H9 (cell line): ENCODE measurements around the gene COTL1. TPM values are rescaled to one million over a fixed set of nuclear protein-coding genes. Genes with fewer than 3 reads are reported as not detected.

Source experiments
- DNase-seq: peaks from one replicate; pipeline ENCODE4 v3.0.0-alpha.2; 2017
- H2AFZ ChIP-seq: one replicate; pipeline ENCODE4 v1.6.1; 2013; ENCODE audit warnings: mild to moderate bottlenecking, low read length, control low read depth, moderate library complexity
- H2AK5ac ChIP-seq: 2 replicates; pipeline ENCODE4 v1.6.1; 2013; ENCODE audit warnings: low read length, control low read depth, mixed read lengths; ENCODE audit not compliant: insufficient read length
- H2BK120ac ChIP-seq: one replicate; pipeline ENCODE4 v1.6.1; 2013; ENCODE audit warnings: low read depth, mild to moderate bottlenecking, low read length, control low read depth, inconsistent platforms; ENCODE audit not compliant: poor library complexity, severe bottlenecking
- H2BK12ac ChIP-seq: 2 replicates; pipeline ENCODE4 v1.6.1; 2013; ENCODE audit warnings: low read length, control low read depth, mixed read lengths, low read depth; ENCODE audit not compliant: insufficient read length
- H2BK15ac ChIP-seq: 2 replicates; pipeline ENCODE4 v1.6.1; 2013; ENCODE audit warnings: low read depth, low read length, control low read depth
- H2BK20ac ChIP-seq: one replicate; pipeline ENCODE4 v1.6.1; 2013; ENCODE audit warnings: low read depth, mild to moderate bottlenecking, low read length, control low read depth, inconsistent platforms; ENCODE audit not compliant: poor library complexity, severe bottlenecking
- H2BK5ac ChIP-seq: 2 replicates; pipeline ENCODE4 v1.6.1; 2013; ENCODE audit warnings: low read length, control low read depth, mixed read lengths; ENCODE audit not compliant: insufficient read length
- H3K14ac ChIP-seq: 2 replicates; pipeline ENCODE4 v1.6.1; 2013; ENCODE audit warnings: low read length, control low read depth; ENCODE audit not compliant: insufficient read depth
- H3K18ac ChIP-seq: 2 replicates; pipeline ENCODE4 v1.6.1; 2013; ENCODE audit warnings: low read depth, mild to moderate bottlenecking, mixed read lengths, low read length, control low read depth; ENCODE audit not compliant: insufficient read length
- H3K23ac ChIP-seq: 2 replicates; pipeline ENCODE4 v1.6.1; 2013; ENCODE audit warnings: low read length, control low read depth, mixed read lengths, low read depth; ENCODE audit not compliant: insufficient read length
- H3K23me2 ChIP-seq: 2 replicates; pipeline ENCODE4 v1.6.1; 2013; ENCODE audit warnings: low read depth, mild to moderate bottlenecking, mixed read lengths, low read length, control low read depth; ENCODE audit not compliant: insufficient read length, poor library complexity, severe bottlenecking
- H3K27ac ChIP-seq: 2 replicates; pipeline ENCODE4 v1.5.1; 2013; ENCODE audit warnings: low read length, control low read depth, mixed read lengths, low read depth; ENCODE audit not compliant: insufficient read length
- H3K27me3 ChIP-seq: 2 replicates; pipeline ENCODE4 v1.6.1; 2013; ENCODE audit warnings: low read length, control low read depth, inconsistent platforms; ENCODE audit not compliant: insufficient read depth
- H3K4ac ChIP-seq: 2 replicates; pipeline ENCODE4 v1.6.1; 2013; ENCODE audit warnings: low read depth, mild to moderate bottlenecking, control low read depth, inconsistent platforms, low read length, moderate library complexity
- H3K4me1 ChIP-seq: 2 replicates; pipeline ENCODE4 v1.6.1; 2013; ENCODE audit warnings: low read length, control low read depth, inconsistent platforms; ENCODE audit not compliant: insufficient read depth
- H3K4me2 ChIP-seq: 2 replicates; pipeline ENCODE4 v1.6.1; 2013; ENCODE audit warnings: low read length, control low read depth, mixed read lengths; ENCODE audit not compliant: insufficient read length, insufficient read depth
- H3K56ac ChIP-seq: 2 replicates; pipeline ENCODE4 v1.6.1; 2013; ENCODE audit warnings: low read depth, mild to moderate bottlenecking, mixed read lengths, low read length, control low read depth; ENCODE audit not compliant: insufficient read length
- H3K79me1 ChIP-seq: 2 replicates; pipeline ENCODE4 v1.6.1; 2013; ENCODE audit warnings: low read depth, mild to moderate bottlenecking, moderate library complexity, low read length, control low read depth, inconsistent platforms; ENCODE audit not compliant: insufficient read depth, poor library complexity, severe bottlenecking
- H3K79me2 ChIP-seq: 2 replicates; pipeline ENCODE4 v1.6.1; 2013; ENCODE audit warnings: low read length, control low read depth, inconsistent platforms; ENCODE audit not compliant: insufficient read depth
- H3K9ac ChIP-seq: 2 replicates; pipeline ENCODE4 v1.6.1; 2013; ENCODE audit warnings: low read length, control low read depth, mixed read lengths; ENCODE audit not compliant: insufficient read length; ENCODE audit errors: extremely low read depth
- H3K9me3 ChIP-seq: one replicate; pipeline ENCODE4 v1.6.1; 2013; ENCODE audit warnings: low read depth, low read length, inconsistent platforms; ENCODE audit not compliant: control insufficient read depth
- H3T11ph ChIP-seq: one replicate; pipeline ENCODE4 v1.6.1; 2013; ENCODE audit warnings: mild to moderate bottlenecking, low read length, control low read depth, inconsistent platforms
- H4K20me1 ChIP-seq: one replicate; pipeline ENCODE4 v1.6.1; 2013; ENCODE audit not compliant: control insufficient read depth, insufficient read length, insufficient read depth
- H4K5ac ChIP-seq: 2 replicates; pipeline ENCODE4 v1.6.1; 2013; ENCODE audit warnings: low read depth, mild to moderate bottlenecking, mixed read lengths, low read length, control low read depth; ENCODE audit not compliant: insufficient read length
- H4K8ac ChIP-seq: replicated peaks from 2 replicates; pipeline ENCODE4 v1.6.1; 2013; ENCODE audit warnings: low read length, control low read depth, mixed read lengths, low read depth; ENCODE audit not compliant: insufficient read length
- H4K91ac ChIP-seq: 2 replicates; pipeline ENCODE4 v1.6.1; 2013; ENCODE audit warnings: low read depth, mild to moderate bottlenecking, moderate library complexity, mixed read lengths, low read length, control low read depth; ENCODE audit not compliant: insufficient read length
- H3K27ac Mint-ChIP-seq, 3 experiments: 2 replicates in 2 of 3; 3 replicates in 1 of 3; pipeline ENCODE4 v1.8.0; 2020 to 2021; ENCODE audit warnings: mixed read lengths in 3 of 3, mild to moderate bottlenecking in 1 of 3, moderate library complexity in 1 of 3
- H3K27me3 Mint-ChIP-seq: 2 replicates; pipeline ENCODE4 v1.8.0; 2021; ENCODE audit warnings: low read depth, mild to moderate bottlenecking, moderate library complexity, mixed read lengths
- H3K36me3 Mint-ChIP-seq, 3 experiments: 2 replicates in 2 of 3; 3 replicates in 1 of 3; pipeline ENCODE4 v1.8.0; 2020 to 2021; ENCODE audit warnings: low read depth in 3 of 3, mixed read lengths in 3 of 3; ENCODE audit not compliant: insufficient read depth in 1 of 3
- H3K4me1 Mint-ChIP-seq, 2 experiments: 2 replicates each; pipeline ENCODE4 v1.8.0; 2020; ENCODE audit warnings: mixed read lengths in 2 of 2
- H3K4me3 Mint-ChIP-seq, 2 experiments: 2 replicates in 1 of 2; 3 replicates in 1 of 2; pipeline ENCODE4 v1.8.0; 2020 to 2021; ENCODE audit warnings: mild to moderate bottlenecking in 2 of 2, mixed read lengths in 2 of 2, moderate library complexity in 1 of 2
- H3K9me3 Mint-ChIP-seq, 2 experiments: 2 replicates in 1 of 2; 3 replicates in 1 of 2; pipeline ENCODE4 v1.8.0; 2020; ENCODE audit warnings: mild to moderate bottlenecking in 2 of 2, mixed read lengths in 2 of 2, moderate library complexity in 1 of 2
- CTCF ChIP-seq: fragments of 200-600 bp; sonication (generic); conservative IDR thresholded peaks from 3 replicates; pipeline ENCODE4 v1.8.0; 2021; ENCODE audit warnings: antibody characterized with exemption, mild to moderate bottlenecking
- WGBS: extraction: QIAGEN DNeasy Blood & Tissue Kit; methylation state at CpG from one replicate; pipeline ENCODE4 v1.1.7; 2013; ENCODE audit warnings: missing lambda C conversion rate, low lambda C conversion rate, mixed read lengths; ENCODE audit not compliant: insufficient read length; ENCODE audit errors: extremely low coverage; 5-methylcytosine and 5-hydroxymethylcytosine counted together
- total RNA-seq: library from RNA; stranded (reverse); gene quantifications from 2 replicates; pipeline ENCODE4 v1.2.1, GENCODE V29; 2021

Gene COTL1
- total RNA-seq, 1 experiment from 2014 or later = 81.4 TPM

- Histone ChIP-seq H2BK12ac (no peak overlapping the region), H2BK5ac (no peak overlapping the region), H3K4me2 (no peak overlapping the region), H3K9me3 (no peaks in the 10 kb centered on the region), H2AK5ac (no peak overlapping the region), H3K14ac (no peak overlapping the region), H2BK120ac (no peak overlapping the region), H4K8ac (no peak overlapping the region), H4K5ac (no peak overlapping the region), H3K56ac (no peak overlapping the region), H2BK20ac (no peak overlapping the region), H3K79me1 (no peaks in the 10 kb centered on the region), H3K4ac (no peak overlapping the region), H3K23me2 (no peaks in the 10 kb centered on the region), H2AFZ (no peak overlapping the region), H3K18ac (no peak overlapping the region), H4K20me1 (peaks cover 2% of the 10 kb centered on the region), H2BK15ac (no peak overlapping the region), H3K23ac (no peak overlapping the region), H3K4me1 (no peaks in the 10 kb centered on the region), H3K79me2 (no peaks in the 10 kb centered on the region), H3K9ac (no peak overlapping the region), H3T11ph (no peak overlapping the region), H3K27ac (no peak overlapping the region), H3K27me3 (no peaks in the 10 kb centered on the region), H4K91ac (no peak overlapping the region)
- Mint-ChIP-seq H3K4me1 (no peaks in the 10 kb centered on the region), H3K36me3 (peaks cover 19 to 61% (median 58%) of the 10 kb centered on the region in 3 experiments; a peak in 6 of 7 replicates), H3K27ac (no peak overlapping the region), H3K27me3 (no peaks in the 10 kb centered on the region), H3K9me3 (no peaks in the 10 kb centered on the region), H3K4me3 (no peak overlapping the region)
- TF ChIP-seq CTCF = no peak
- DNase-seq = no peak
- WGBS = no CpG with 5 or more reads among the region's 50 CpGs
These were observed 39.5 kb upstream of the COTL1 start for GRCh38 chr16:84657229-84657837.
